ENCODE data around the gene CDH22. TPM values are rescaled to one million over a fixed set of nuclear protein-coding genes. Genes with fewer than 3 reads are reported as not detected.

CDH22 gene
- total and polyA plus RNA-seq, 9 of the 15 experiments (the other 6 are each of a cell fraction or from before 2014, with no cell fraction given): 0.07 to 0.08 TPM; not detected in 7

GRCh38 chr20:46156065-46156464, 152.2 kb downstream of the CDH22 start (continued):
- no peak for TF ChIP-seq TRIM25 (IDR thresholded peaks at IDR 0.05; ENCODE audit: borderline replicate concordance)
- no peak for TF ChIP-seq ZNF431 (CRISPR knock-in tag; IDR thresholded peaks at IDR 0.05)
- no peak for TF ChIP-seq ZNF398 (CRISPR knock-in tag; IDR thresholded peaks at IDR 0.05)
- TF ChIP-seq TCF3 (CRISPR knock-in tag; IDR thresholded peaks at IDR 0.05): peak; percentile 46; the same call in 1 of the 2 replicates
- no peak for TF ChIP-seq ETV5 (CRISPR knock-in tag; IDR thresholded peaks at IDR 0.05; ENCODE audit: low read depth)
- TF ChIP-seq TEAD4 (IDR thresholded peaks at IDR 0.05; ENCODE audit: low read length): peak; percentile 10; the same call in 1 of the 2 replicates
- no peak for TF ChIP-seq TEAD4 (CRISPR knock-in tag; IDR thresholded peaks at IDR 0.05; ENCODE audit: borderline replicate concordance)
- peak; percentile 68 for TF ChIP-seq CBFA2T3 (IDR thresholded peaks at IDR 0.05)
- no peak for TF ChIP-seq ZNF778 (CRISPR knock-in tag; IDR thresholded peaks at IDR 0.05)
- TF ChIP-seq CBFA2T2 (conservative IDR thresholded peaks at IDR 0.05): peak; percentile 53
